Heart right ventricle (tissue), 16 donors: ENCODE measurements around the gene IGFL1. TPM values are rescaled to one million over a fixed set of nuclear protein-coding genes. Genes with fewer than 3 reads are reported as not detected.
A peak's percentile ranks its signal among the peaks of the same experiment; 100 is the strongest.
"Not testable (repeated sequence)": the region's sequence is repeated elsewhere in the genome, so short reads cannot be mapped to it uniquely, and the experiment has no call there.

Experiments
- ATAC-seq, 8 donors: fragments of 200-7000 bp; cut with Tn5 transposase; one replicate each; pipeline ENCODE4 v1.9.1; 2020; ENCODE audit warnings: mild to moderate bottlenecking in 8 of 8, moderate library complexity in 8 of 8, moderate number of reproducible peaks in 1 of 8
- DNase-seq, 2 donors: peaks; one replicate each; pipeline ENCODE4 v3.0.0-alpha.2; 2020
- H3K27ac ChIP-seq, 10 donors: fragments of 200-600 bp; sonication (generic) in 2 of 10; one replicate each; pipeline versions ENCODE4 v1.5.0 to v1.8.0; 2020 to 2022; ENCODE audit warnings: mild to moderate bottlenecking in 3 of 10
- H3K27me3 ChIP-seq, 7 donors: fragments of 200-600 bp; one replicate each; pipeline ENCODE4 v1.8.0; 2021 to 2022; ENCODE audit warnings: mild to moderate bottlenecking in 2 of 7
- H3K36me3 ChIP-seq, 9 donors: fragments of 200-600 bp; sonication (generic) in 1 of 9; one replicate each; pipeline versions ENCODE4 v1.5.0 to v1.8.0; 2020 to 2022; ENCODE audit warnings: mild to moderate bottlenecking in 2 of 9
- H3K4me1 ChIP-seq, 9 donors: fragments of 200-600 bp; sonication (generic) in 1 of 9; one replicate each; pipeline versions ENCODE4 v1.5.0 to v1.8.0; 2020 to 2022; ENCODE audit warnings: mild to moderate bottlenecking in 4 of 9
- H3K4me3 ChIP-seq, 10 donors: fragments of 200-600 bp; sonication (generic) in 2 of 10; one replicate each; pipeline versions ENCODE4 v1.5.0 to v1.8.0; 2020 to 2022; ENCODE audit warnings: mild to moderate bottlenecking in 7 of 10, moderate library complexity in 2 of 10
- H3K9me3 ChIP-seq, 11 donors: fragments of 200-600 bp in 10 of 11; sonication (generic) in 2 of 11; one replicate each; pipeline versions ENCODE4 v1.5.0 to v1.8.0; 2013 to 2022; ENCODE audit warnings: mild to moderate bottlenecking in 2 of 11, control low read depth in 1 of 11, moderate library complexity in 1 of 11
- WGBS, 2 donors: extraction: QIAGEN DNeasy Blood & Tissue Kit; methylation state at CpG; one replicate each; pipeline ENCODE4 v1.1.7; 2013; ENCODE audit warnings: inconsistent platforms in 1 of 2; 5-methylcytosine and 5-hydroxymethylcytosine counted together
- intact Hi-C, 10 donors: fragments of 100-400 bp; cut with DNase I; formaldehyde crosslinking; loops; one replicate each; pipeline versions ENCODE4 v1.11.1 to v1.14.2; 2022
- polyA plus RNA-seq, 2 donors: library from polyadenylated mRNA; stranded (reverse); fragments of 200-250 nt; gene quantifications; one replicate each; pipeline ENCODE4 v1.2.3, GENCODE V29; 2013
- total RNA-seq, 10 donors: library from RNA; stranded (reverse); fragmentation: NEBNext Ultra II Directional in 3 of 10; extraction: Animal tissue kit (Norgen Biotek cat#: 25700) in 3 of 10; gene quantifications; one replicate each; pipeline versions ENCODE4 v1.2.1 to v1.2.4, GENCODE V29; 2021 to 2023
- TF ChIP-seq, protein P1 (sequence below), 9 donors: fragments of 200-600 bp; sonication (generic) in 2 of 9; IDR thresholded peaks; one replicate each; pipeline versions ENCODE4 v1.5.0 to v1.8.0; 2021 to 2022; ENCODE audit warnings: antibody characterized with exemption in 9 of 9, mild to moderate bottlenecking in 5 of 9, moderate library complexity in 1 of 9
- donor health status: Arrhythmogenic right ventricular cardiomyopathy.
- donor health status: ischemic (EF 13 %, LVEDD 7.1; RV severe dilation, severe dysfunction).
- donor health status: healthy with polysubstance abuse.
- donor health status: DM: no; HTN: yes; CAD: no.
- donor health status: DM: no; HTN: no; CAD: no.
- donor health status: ischemic (EF 25% LVEDD 6.9; RV normal size, moderate dysfunction).
- donor health status: ischemic (EF 25% LVEDD 5.7; RV mildly dilated, moderate dysfunction).
- donor health status: healthy.
- donor health status: DM: yes; HTN: yes; CAD: no.
- donor health status: Ischemic cardiomyopathy.
- donor health status: ischemic (EF 35%, LVEDD 5.7; RV mildly dilated, moderate dysfunction).
- donor health status: nonischemic (EF 11% LVEDD 7.7; RV severe dilation, severe dysfunction).
- donor health status: DM: yes; HTN: yes; CAD: no.
- donor health status: PGD.
- donor health status: ischemic (EF 29% LVEDD 5.4; RV normal size, mild dysfunction).
- donor health status: nonischemic (EF 23%, LVEDD 6.1; RV moderate dilation, normal function).

IGFL1 gene
- total and polyA plus RNA-seq, 12 donors, result not detected

DNA sequence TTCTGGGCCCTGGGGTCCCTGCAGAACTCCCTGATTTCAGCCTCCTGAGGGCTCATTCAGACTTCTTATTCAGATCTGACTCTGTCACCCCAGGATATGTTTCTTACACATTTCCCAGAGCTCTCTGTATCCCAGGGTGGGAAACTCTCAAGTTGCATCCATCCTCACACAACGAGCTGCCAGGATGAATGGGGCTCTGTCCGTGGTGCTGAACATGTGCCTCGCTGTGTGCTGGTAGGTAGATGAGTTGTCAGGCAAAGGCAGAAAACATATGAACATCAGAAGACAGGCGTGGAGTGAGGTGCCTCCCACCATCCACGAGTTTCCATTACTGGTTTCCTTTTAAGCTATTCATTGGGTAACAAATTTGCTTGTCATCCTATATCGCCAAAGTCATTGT is 11.4 kb upstream of the IGFL1 start:
- ATAC-seq (no peak), DNase-seq (no peak)
- intact Hi-C loops, result no loop called here
- Histone ChIP-seq H3K27me3 (peaks cover 0 to 25% (median 6%) of the 10 kb centered on the region in 7 donors), H3K4me3 (no peak overlapping the region), H3K4me1 (peaks cover 0 to 11% (median 3%) of the 10 kb centered on the region in 9 donors), H3K36me3 (no peaks in the 10 kb centered on the region), H3K27ac (no peak overlapping the region), H3K9me3 (no peaks in the 10 kb centered on the region)
- TF ChIP-seq, protein P1, sequence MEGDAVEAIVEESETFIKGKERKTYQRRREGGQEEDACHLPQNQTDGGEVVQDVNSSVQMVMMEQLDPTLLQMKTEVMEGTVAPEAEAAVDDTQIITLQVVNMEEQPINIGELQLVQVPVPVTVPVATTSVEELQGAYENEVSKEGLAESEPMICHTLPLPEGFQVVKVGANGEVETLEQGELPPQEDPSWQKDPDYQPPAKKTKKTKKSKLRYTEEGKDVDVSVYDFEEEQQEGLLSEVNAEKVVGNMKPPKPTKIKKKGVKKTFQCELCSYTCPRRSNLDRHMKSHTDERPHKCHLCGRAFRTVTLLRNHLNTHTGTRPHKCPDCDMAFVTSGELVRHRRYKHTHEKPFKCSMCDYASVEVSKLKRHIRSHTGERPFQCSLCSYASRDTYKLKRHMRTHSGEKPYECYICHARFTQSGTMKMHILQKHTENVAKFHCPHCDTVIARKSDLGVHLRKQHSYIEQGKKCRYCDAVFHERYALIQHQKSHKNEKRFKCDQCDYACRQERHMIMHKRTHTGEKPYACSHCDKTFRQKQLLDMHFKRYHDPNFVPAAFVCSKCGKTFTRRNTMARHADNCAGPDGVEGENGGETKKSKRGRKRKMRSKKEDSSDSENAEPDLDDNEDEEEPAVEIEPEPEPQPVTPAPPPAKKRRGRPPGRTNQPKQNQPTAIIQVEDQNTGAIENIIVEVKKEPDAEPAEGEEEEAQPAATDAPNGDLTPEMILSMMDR (IDR thresholded peaks at IDR 0.05), result no peak
- 10 to 20% methylated on average over 6 of the region's 6 CpGs for WGBS, 2 donors

- Histone ChIP-seq H3K4me1 (peaks cover 0 to 11% (median 3%) of the 10 kb centered on the region in 9 donors), H3K36me3 (no peaks in the 10 kb centered on the region), H3K27ac (no peak overlapping the region), H3K27me3 (peaks cover 0 to 34% (median 8%) of the 10 kb centered on the region in 7 donors), H3K9me3 (no peaks in the 10 kb centered on the region), H3K4me3 (no peak overlapping the region)
- ATAC-seq (peak in 1 of 8 donors; percentile 33), DNase-seq (no peak)
- 80 to 86% methylated on average over 8 of the region's 8 CpGs for WGBS, 2 donors
- intact Hi-C loops, result no loop called here
- TF ChIP-seq, protein P1 (IDR thresholded peaks at IDR 0.05), result no peak
Measured at GRCh38 chr19:46220038-46220615, 9.4 kb upstream of the IGFL1 start.

DNA sequence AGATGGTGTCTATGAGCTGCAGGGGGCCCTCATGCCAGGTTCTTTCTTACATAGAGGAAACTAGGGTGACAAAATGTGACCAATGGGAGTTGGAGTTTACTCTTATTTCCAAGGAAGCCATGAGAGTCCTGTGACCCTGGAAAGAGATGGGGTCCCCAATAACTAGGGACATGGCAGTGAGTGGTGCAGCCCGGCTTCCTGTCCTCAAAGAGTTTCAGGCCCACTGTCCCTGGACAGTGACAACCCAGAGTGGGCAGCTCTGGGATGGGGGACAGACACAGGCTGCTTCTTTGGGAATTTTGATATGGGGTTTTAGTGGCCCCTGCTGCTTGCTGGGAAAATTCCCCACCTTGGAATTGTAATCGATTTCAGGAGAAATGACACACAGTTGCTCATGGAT is 8.4 kb upstream of the IGFL1 start:
- whole genome bisulfite sequencing, 2 donors, result 63 to 77% methylated on average over 2 of the region's 2 CpGs
- Histone ChIP-seq H3K27ac (no peak overlapping the region), H3K4me1 (peaks cover 0 to 14% (median 3%) of the 10 kb centered on the region in 9 donors), H3K4me3 (no peak overlapping the region), H3K9me3 (no peaks in the 10 kb centered on the region), H3K27me3 (peaks cover 0 to 44% (median 8%) of the 10 kb centered on the region in 7 donors), H3K36me3 (no peaks in the 10 kb centered on the region)
- TF ChIP-seq, protein P1 (IDR thresholded peaks at IDR 0.05), result no peak
- intact Hi-C loops, result no loop called here
- no peak for ATAC-seq
- no peak for DNase-seq

DNA sequence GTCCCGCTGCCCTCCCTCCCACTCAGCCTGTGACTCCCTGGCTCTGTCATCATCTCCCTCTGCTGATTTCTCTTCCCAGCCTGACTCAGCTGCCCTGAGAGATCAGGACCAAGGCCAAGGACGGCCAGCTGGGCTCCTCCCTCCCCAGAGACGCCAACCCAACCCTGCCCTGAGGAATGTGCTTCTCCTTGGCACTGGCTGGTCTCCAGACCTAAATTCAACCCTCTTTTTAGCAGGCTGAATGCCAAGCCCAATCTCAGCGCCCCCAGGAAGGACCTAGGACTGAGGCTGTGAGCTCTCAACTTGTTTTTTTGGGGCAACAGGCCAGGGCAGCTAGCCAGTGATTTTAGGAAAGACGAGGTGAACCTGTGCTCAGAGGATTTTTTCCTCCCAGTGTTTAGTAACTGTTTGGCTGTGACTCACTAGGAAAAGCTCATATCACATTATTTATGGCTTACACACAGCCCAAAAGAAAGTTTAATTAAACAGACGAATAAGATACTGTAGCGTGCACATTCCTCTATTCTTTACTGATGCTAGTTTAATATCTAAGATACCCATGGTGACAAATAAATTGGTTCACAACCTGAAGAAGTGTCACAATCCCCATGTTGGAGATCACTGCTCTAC is 7.4 kb upstream of the IGFL1 start:
- Histone ChIP-seq H3K27ac (no peak overlapping the region), H3K27me3 (peaks cover 0 to 45% (median 8%) of the 10 kb centered on the region in 7 donors), H3K4me3 (no peak overlapping the region), H3K36me3 (no peaks in the 10 kb centered on the region), H3K9me3 (no peaks in the 10 kb centered on the region), H3K4me1 (peaks cover 0 to 20% (median 3%) of the 10 kb centered on the region in 9 donors)
- peak; percentile 42 to 60 for DNase-seq
- ATAC-seq, result peak; percentile 61 to 95 (median 89)
- TF ChIP-seq, protein P1 (IDR thresholded peaks at IDR 0.05), result no peak
- 16 to 23% methylated on average over 7 of the region's 7 CpGs for WGBS, 2 donors
- intact Hi-C loops, result no loop called here

DNA sequence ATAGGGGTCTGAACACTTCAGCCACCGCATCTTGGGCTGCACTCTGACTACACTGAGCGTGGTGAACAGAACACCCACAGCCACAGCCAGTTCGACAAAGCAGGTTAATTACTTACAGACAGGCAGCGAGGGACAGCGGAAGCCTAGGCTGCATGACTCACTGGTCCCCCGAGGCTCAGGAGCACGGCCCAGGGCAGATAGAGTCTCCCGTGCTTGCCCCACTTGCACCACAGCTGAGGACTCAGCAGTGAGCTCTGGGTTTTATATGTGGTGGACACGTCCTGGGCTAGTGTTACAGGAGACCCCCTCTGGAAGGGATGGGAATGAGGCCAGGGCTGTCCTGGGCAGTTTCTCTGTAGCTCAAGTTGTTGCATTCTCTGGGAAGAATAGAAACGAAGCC is 5.8 kb upstream of the IGFL1 start:
- DNase-seq, H3K27ac ChIP-seq, H3K9me3 ChIP-seq, ATAC-seq, intact Hi-C loops, H3K4me3 ChIP-seq, H3K36me3 ChIP-seq: not testable (repeated sequence)
- H3K4me1 ChIP-seq, result peaks cover 0 to 20% (median 3%) of the 10 kb centered on the region in 9 donors
- WGBS, 2 donors, result 68 to 69% methylated on average over 8 of the region's 10 CpGs
- H3K27me3 ChIP-seq, result peaks cover 0 to 42% (median 8%) of the 10 kb centered on the region in 7 donors
